Measurements from ENCODE around the gene ZNF439. TPM values are rescaled to one million over a fixed set of nuclear protein-coding genes. Genes with fewer than 3 reads are reported as not detected.
"Not testable (repeated sequence)": the region's sequence is repeated elsewhere in the genome, so short reads cannot be mapped to it uniquely, and the experiment has no call there.

ZNF439 gene
- total RNA-seq, 1 donor from 2014 or later, result 6.5 TPM

DNA sequence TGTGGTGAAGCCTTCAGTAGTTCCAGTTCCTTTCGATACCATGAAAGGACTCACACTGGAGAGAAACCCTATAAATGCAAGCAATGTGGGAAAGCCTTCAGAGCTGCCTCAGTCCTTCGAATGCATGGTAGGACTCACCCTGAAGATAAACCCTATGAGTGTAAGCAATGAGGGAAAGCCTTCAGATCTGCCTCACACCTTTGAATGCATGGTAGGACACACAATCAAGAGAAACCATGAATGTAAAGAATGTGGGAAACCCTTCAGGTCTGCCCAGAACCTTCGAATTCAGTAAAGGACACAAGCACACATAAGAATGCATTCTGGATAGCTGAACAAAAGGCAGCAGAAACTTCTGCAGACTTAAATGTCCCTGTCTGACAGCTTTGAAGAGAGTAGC is 57.4 kb downstream of the ZNF439 start:
- Histone ChIP-seq H3K27me3 (peaks cover 4% of the 10 kb centered on the region), H3K4me2 (no peak overlapping the region), H3K4me1 (no peaks in the 10 kb centered on the region), H3K4me3 (peak overlapping the region; percentile 24), H2AFZ (replicated peaks) (no peak overlapping the region), H3F3A (ENCODE audit: low read depth) (peaks cover 31% of the 10 kb centered on the region), H3K9me3 (ENCODE audit: low read depth) (peaks cover 82% of the 10 kb centered on the region), H3K9ac (no peak overlapping the region), H4K20me1 (ENCODE audit: low read depth) (no peaks in the 10 kb centered on the region), H3K79me2 (ENCODE audit: low read depth) (peaks cover 17% of the 10 kb centered on the region), H3K27ac (no peak overlapping the region), H3K36me3 (peaks cover 57% of the 10 kb centered on the region)
- Mint-ChIP-seq H3K4me1 (no peaks in the 10 kb centered on the region), H3K9me3 (peaks cover 85% of the 10 kb centered on the region), H3K27ac (no peak overlapping the region), H3K27me3 (ENCODE audit: insufficient read depth, low read depth) (peaks cover 6% of the 10 kb centered on the region), H3K4me3 (no peak overlapping the region), H3K36me3 (peaks cover 68% of the 10 kb centered on the region)
- TF ChIP-seq, protein P1, sequence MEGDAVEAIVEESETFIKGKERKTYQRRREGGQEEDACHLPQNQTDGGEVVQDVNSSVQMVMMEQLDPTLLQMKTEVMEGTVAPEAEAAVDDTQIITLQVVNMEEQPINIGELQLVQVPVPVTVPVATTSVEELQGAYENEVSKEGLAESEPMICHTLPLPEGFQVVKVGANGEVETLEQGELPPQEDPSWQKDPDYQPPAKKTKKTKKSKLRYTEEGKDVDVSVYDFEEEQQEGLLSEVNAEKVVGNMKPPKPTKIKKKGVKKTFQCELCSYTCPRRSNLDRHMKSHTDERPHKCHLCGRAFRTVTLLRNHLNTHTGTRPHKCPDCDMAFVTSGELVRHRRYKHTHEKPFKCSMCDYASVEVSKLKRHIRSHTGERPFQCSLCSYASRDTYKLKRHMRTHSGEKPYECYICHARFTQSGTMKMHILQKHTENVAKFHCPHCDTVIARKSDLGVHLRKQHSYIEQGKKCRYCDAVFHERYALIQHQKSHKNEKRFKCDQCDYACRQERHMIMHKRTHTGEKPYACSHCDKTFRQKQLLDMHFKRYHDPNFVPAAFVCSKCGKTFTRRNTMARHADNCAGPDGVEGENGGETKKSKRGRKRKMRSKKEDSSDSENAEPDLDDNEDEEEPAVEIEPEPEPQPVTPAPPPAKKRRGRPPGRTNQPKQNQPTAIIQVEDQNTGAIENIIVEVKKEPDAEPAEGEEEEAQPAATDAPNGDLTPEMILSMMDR (IDR thresholded peaks at IDR 0.05), result no peak
- TF ChIP-seq EZH2phosphoT487 (IDR thresholded peaks at IDR 0.05) (no peak), EZH2 (IDR thresholded peaks at IDR 0.05) (no peak)
- DNase-seq (ENCODE audit: low spot score), result no peak

DNA sequence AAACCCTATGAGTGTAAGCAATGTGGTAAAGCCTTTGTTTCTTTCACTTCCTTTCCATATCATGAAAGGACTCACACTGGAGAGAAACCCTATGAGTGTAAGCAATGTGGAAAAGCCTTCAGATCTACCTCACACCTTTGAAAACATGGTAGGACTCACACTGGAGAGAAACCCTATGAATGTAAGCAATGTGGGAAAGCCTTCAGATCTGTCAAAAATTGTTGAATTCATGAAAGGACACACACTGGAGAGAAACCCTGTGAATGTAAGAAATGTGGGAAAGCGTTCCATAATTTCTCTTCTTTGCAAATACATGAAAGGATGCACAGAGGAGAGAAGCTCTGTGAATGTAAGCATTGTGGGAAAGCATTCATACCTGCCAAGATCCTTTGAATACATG is 63.4 kb downstream of the ZNF439 start:
- not testable (repeated sequence) for H3K27me3 ChIP-seq; H3K79me2 ChIP-seq (ENCODE audit: low read depth); H3K4me1 Mint-ChIP-seq; H4K20me1 ChIP-seq (ENCODE audit: low read depth); DNase-seq (ENCODE audit: low spot score); H3K4me3 Mint-ChIP-seq; H3K9ac ChIP-seq; H3K27ac Mint-ChIP-seq; H3K4me3 ChIP-seq; H3K27ac ChIP-seq; H2AFZ ChIP-seq (replicated peaks); H3K27me3 Mint-ChIP-seq (ENCODE audit: insufficient read depth, low read depth); H3K4me1 ChIP-seq; H3K4me2 ChIP-seq
- peaks cover 48% of the 10 kb centered on the region for H3K36me3 Mint-ChIP-seq
- Histone ChIP-seq H3F3A (ENCODE audit: low read depth) (peaks cover 25% of the 10 kb centered on the region), H3K9me3 (ENCODE audit: low read depth) (peaks cover 66% of the 10 kb centered on the region), H3K36me3 (peaks cover 30% of the 10 kb centered on the region)
- H3K9me3 Mint-ChIP-seq, result peaks cover 81% of the 10 kb centered on the region

DNA sequence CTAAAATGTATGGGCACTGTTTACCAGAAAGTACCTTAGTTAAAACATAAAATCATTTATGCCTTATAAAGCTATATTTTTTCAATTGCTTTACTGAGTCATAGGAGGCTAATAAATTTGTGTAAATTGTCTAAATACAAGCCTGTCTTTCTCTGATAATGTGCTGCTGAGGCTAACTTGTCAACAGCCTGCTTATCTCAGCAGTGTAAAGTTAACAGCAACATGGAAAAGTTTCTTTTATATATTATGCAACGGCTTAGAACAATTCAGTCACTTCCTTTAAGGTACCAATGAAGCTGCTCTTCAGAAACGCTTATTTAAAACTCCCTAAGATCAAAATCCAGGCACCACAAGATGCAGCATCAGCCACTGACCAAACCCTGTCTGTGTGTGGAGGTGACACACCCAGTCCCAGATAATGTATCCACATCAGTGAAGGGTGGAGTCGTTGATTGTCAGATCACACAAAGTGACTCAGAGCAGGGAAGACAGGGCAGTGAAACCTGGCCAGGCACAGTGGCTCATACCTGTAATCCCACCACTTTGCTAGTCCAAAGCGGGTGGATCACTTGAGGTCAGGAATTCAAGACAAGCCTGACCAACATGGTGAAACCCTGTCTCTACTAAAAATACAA is 66.0 kb downstream of the ZNF439 start:
- H3K27me3 Mint-ChIP-seq (ENCODE audit: insufficient read depth, low read depth); H3K27ac Mint-ChIP-seq; H3K4me3 ChIP-seq; H3K27me3 ChIP-seq; H4K20me1 ChIP-seq (ENCODE audit: low read depth); H3K4me3 Mint-ChIP-seq; H2AFZ ChIP-seq (replicated peaks); DNase-seq (ENCODE audit: low spot score); H3K79me2 ChIP-seq (ENCODE audit: low read depth); H3K4me1 Mint-ChIP-seq; H3K4me2 ChIP-seq; H3K9ac ChIP-seq; H3K27ac ChIP-seq; H3K4me1 ChIP-seq: not testable (repeated sequence)
- H3F3A ChIP-seq (ENCODE audit: low read depth), result peaks cover 20% of the 10 kb centered on the region
- peaks cover 46% of the 10 kb centered on the region for H3K9me3 ChIP-seq (ENCODE audit: low read depth)
- Mint-ChIP-seq H3K36me3 (peaks cover 38% of the 10 kb centered on the region), H3K9me3 (peaks cover 70% of the 10 kb centered on the region)
- peaks cover 23% of the 10 kb centered on the region for H3K36me3 ChIP-seq

Other genes starting within 250 kb of the ZNF439 start
- 9.2 and 12.3 TPM in 2 replicates for gene ZNF823, start 109.8 kb upstream of the ZNF439 start, total RNA-seq (ENCODE audit: low replicate concordance)
- gene ZNF441, start 81.7 kb upstream of the ZNF439 start, total RNA-seq (ENCODE audit: low replicate concordance), result 6.5 and 7.3 TPM in 2 replicates
- 5.5 and 6.0 TPM in 2 replicates for gene ZNF491, start 50.2 kb upstream of the ZNF439 start, total RNA-seq (ENCODE audit: low replicate concordance)
- 19.5 and 25.8 TPM in 2 replicates for gene ZNF440, start 34.5 kb upstream of the ZNF439 start, total RNA-seq (ENCODE audit: low replicate concordance)
- gene ZNF69, start 39.1 kb downstream of the ZNF439 start, total RNA-seq (ENCODE audit: low replicate concordance), result 62.4 and 73.7 TPM in 2 replicates
- gene ZNF700, start 76.4 kb downstream of the ZNF439 start, total RNA-seq (ENCODE audit: low replicate concordance), result 18.3 and 29.4 TPM in 2 replicates
- 10.0 and 17.7 TPM in 2 replicates for gene ZNF763, start 116.3 kb downstream of the ZNF439 start, total RNA-seq (ENCODE audit: low replicate concordance)
- gene ZNF433, start 187.0 kb downstream of the ZNF439 start, total RNA-seq (ENCODE audit: low replicate concordance), result 8.2 and 8.3 TPM in 2 replicates
- gene ZNF878, start 204.2 kb downstream of the ZNF439 start, total RNA-seq (ENCODE audit: low replicate concordance), result 2.6 and 3.0 TPM in 2 replicates
- gene ZNF844, start 216.0 kb downstream of the ZNF439 start, total RNA-seq (ENCODE audit: low replicate concordance), result 16.3 and 16.5 TPM in 2 replicates